Measurements from ENCODE around the gene ZIK1. TPM values are rescaled to one million over a fixed set of nuclear protein-coding genes. Genes with fewer than 3 reads are reported as not detected.
A peak's percentile ranks its signal among the peaks of the same experiment; 100 is the strongest.

ZIK1 gene
- total RNA-seq, 2 experiments from 2014 or later, result 17.9 TPM

DNA sequence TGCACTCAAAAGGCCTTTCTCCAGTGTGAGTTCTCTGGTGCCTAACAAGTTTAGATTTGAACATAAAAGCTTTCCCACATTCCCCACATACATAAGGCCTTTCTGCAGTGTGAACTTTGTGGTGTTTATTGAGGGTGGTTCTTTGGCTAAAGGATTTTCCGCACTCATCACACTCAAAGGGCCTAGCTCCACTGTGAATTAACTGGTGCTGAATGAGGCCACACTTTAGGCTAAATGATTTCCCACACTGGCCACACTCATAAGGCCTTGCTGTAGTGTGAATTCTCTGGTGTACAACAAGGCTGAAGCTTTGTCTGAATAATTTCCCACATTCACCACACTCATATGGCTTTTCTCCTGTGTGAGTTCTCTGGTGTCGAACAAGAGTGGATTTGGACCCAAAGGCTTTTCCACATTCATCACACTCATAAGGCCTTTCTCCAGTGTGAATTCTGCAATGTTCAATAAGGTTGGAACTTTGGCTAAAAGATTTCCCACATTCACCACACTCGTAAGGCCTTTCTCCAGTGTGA, 11.5 kb upstream of the ZIK1 start:
- Mint-ChIP-seq H3K4me1 (peaks cover 9% of the 10 kb centered on the region), H3K27me3 (no peaks in the 10 kb centered on the region), H3K27ac (no peak overlapping the region), H3K36me3 (peaks cover 64% of the 10 kb centered on the region), H3K4me3 (no peak overlapping the region), H3K9me3 (peaks cover 53% of the 10 kb centered on the region)
- ATAC-seq (ENCODE audit: low read depth) (no peak), DNase-seq (no peak)
- POLR2A ChIA-PET, result no interaction called here

DNA sequence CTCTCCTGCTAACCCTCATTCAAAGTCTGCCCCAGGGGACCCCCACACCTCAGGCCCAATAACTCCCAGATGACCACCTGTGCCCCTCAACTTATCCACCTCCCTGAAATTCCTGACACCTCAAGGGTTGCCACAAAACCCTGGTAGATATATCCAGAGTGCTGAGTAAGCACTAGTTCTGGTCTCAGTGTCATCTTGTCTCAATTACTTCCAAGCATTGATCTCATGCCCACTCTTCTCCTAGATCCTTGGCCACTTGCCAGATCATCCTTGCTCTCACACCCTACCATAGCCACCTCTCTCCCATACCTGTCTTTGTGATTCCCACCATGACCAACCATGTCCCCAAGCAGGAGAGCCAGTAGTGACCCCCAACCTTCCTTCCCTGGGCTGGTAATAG, 7.3 kb upstream of the ZIK1 start:
- Mint-ChIP-seq H3K27me3 (no peaks in the 10 kb centered on the region), H3K9me3 (peaks cover 44% of the 10 kb centered on the region), H3K36me3 (peaks cover 59% of the 10 kb centered on the region), H3K4me3 (peak overlapping the region; percentile 11), H3K4me1 (peaks cover 18% of the 10 kb centered on the region), H3K27ac (no peak overlapping the region)
- ATAC-seq (ENCODE audit: low read depth) (no peak), DNase-seq (no peak)
- POLR2A ChIA-PET, result no interaction called here

DNA sequence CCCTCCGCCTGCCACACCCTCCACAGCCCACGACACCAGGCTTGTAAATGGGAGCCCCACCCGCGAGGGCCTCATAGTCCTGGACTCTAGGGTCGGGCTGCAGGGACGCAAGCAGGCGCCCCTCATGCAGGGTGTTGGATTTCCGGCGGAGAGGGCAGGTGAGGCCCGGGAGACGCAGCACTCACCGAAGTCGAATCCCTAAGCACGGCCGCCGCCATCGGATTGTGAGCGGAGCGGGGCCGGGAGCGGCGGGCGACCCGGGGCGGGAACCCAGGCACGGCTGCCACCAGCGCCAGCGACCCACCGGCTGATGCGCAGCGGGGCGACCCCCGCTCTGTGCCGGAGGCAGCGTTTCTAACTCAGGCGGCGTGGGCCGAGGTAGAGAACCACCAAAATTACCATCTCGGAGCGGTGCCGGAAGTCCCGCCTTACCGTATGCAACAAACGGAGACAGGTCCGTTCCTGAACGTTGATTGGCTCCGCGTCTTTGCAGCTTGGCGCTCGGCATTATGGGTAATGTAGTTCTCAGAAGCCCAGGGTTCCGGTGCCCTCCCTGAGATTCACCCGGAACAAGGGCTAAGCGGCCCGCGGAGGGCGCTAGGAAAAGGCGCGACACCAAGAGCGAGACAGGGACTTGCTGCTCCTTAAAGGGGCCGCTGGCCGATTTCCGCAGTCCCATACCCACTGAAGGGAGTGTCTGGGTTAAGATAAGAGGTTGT, 5.3 kb upstream of the ZIK1 start, which contains the start of gene ZNF416:
TSS of gene ZNF416 (minus strand) at position 425 of the 719 bp plus-strand sequence. CDS start at position 218, 207 bp downstream.
- DNase-seq (peak; percentile 86), ATAC-seq (ENCODE audit: low read depth) (peak; percentile 82)
- POLR2A ChIA-PET, result interaction anchor here (0.6 to 1.4 kb wide), 4 partner anchors 55 to 424 kb away, joined by 3 to 5 read pairs (median 4); partner anchors contain the start of genes ZNF211, ZNF606 and ZNF773
- Mint-ChIP-seq H3K4me3 (peak within 1 kb of the TSS; percentile 84), H3K27ac (peak within 1 kb of the TSS; percentile 81), H3K9me3 (peaks cover 44% of the 10 kb centered on the region), H3K27me3 (no peaks in the 10 kb centered on the region), H3K4me1 (peaks cover 20% of the 10 kb centered on the region), H3K36me3 (peaks cover 41% of the 10 kb centered on the region)

DNA sequence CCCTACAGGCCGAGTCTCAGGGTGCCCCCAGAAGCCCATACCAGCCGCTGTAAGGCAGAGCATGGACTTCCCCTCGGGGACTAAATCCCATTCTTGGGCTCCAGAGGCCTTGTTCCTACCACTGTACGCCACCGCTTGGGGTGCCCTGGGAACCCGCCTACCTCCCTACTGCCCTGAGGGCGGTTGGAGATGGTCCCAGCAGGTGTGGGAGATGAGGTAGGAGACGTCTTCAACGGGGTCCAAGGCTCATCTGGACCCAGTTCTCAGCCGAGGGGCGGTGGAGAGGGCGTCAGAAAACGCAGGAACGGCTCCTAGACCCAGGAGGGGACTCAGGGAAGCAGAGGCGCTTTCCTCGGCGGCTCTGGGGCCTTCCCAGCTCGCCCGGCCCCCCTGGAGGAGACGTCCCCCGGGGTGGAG, 833 bp upstream of the ZIK1 start:
- Mint-ChIP-seq H3K27me3 (no peaks in the 10 kb centered on the region), H3K9me3 (peaks cover 32% of the 10 kb centered on the region), H3K4me1 (peaks cover 16% of the 10 kb centered on the region), H3K4me3 (peak overlapping the region; percentile 90), H3K27ac (peak overlapping the region; percentile 90), H3K36me3 (peaks cover 37% of the 10 kb centered on the region)
- DNase-seq, result no peak
- POLR2A ChIA-PET, result interaction anchor here (1.3 to 1.7 kb wide), 2 partner anchors 31 to 236 kb away, joined by 3 to 4 read pairs; partner anchors contain the start of gene ZNF134
- no peak for ATAC-seq (ENCODE audit: low read depth)

DNA sequence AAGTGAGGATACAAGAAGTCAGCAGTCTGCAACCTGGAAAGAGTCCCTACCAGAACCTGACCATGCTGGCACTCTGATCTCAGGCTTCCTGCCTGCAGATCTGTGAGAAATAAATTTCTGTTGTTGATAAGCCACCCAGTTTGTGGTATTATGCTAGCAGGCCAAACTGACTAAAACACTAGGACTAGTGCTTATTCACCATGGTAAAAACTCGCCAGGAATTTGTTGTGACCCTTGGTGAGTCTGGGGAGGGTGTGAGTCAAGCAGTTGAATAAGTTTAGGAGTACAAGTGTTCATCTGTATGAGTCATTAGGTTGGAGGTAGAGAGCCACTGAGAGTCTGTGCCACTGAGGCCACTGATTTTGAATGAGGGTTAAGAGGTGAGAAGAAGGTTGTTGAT, 3.6 kb downstream of the ZIK1 start:
- Mint-ChIP-seq H3K27ac (no peak overlapping the region), H3K9me3 (peaks cover 45% of the 10 kb centered on the region), H3K4me1 (peaks cover 13% of the 10 kb centered on the region), H3K27me3 (no peaks in the 10 kb centered on the region), H3K36me3 (peaks cover 77% of the 10 kb centered on the region), H3K4me3 (no peak overlapping the region)
- no peak for ATAC-seq (ENCODE audit: low read depth)
- DNase-seq, result no peak
- POLR2A ChIA-PET, result no interaction called here

DNA sequence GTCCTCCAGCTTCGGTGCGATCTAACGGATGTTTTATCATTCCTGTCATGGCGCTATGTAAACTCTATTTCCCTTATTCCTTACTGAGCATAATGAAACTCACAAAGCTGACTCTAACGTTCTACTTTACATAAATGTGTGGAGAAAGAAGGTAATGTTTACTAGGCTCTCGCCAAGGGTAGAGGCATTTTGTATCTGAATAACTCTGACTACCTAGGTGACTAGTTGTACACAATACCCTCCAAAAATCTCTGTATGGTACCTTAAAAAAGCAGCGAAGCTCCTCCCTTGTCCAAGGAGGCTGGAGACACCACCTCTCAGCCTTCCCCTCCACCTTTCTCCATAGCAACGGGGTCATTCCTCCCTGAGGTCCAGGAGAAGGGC, 15.4 kb downstream of the ZIK1 start:
- peak overlapping the region; percentile 90 for H3K4me3 Mint-ChIP-seq
- H3K27me3 Mint-ChIP-seq, result no peaks in the 10 kb centered on the region
- H3K27ac Mint-ChIP-seq, result peak overlapping the region; percentile 89
- no peak for DNase-seq
- peak; percentile 24 for ATAC-seq (ENCODE audit: low read depth)
- peaks cover 43% of the 10 kb centered on the region for H3K36me3 Mint-ChIP-seq
- peaks cover 41% of the 10 kb centered on the region for H3K9me3 Mint-ChIP-seq
- POLR2A ChIA-PET, result interaction anchor here (0.9 to 1.9 kb wide), 3 partner anchors 13 to 110 kb away, joined by 3 to 4 read pairs (median 3); partner anchors contain the start of genes ZIK1 and ZNF154
- peaks cover 18% of the 10 kb centered on the region for H3K4me1 Mint-ChIP-seq

DNA sequence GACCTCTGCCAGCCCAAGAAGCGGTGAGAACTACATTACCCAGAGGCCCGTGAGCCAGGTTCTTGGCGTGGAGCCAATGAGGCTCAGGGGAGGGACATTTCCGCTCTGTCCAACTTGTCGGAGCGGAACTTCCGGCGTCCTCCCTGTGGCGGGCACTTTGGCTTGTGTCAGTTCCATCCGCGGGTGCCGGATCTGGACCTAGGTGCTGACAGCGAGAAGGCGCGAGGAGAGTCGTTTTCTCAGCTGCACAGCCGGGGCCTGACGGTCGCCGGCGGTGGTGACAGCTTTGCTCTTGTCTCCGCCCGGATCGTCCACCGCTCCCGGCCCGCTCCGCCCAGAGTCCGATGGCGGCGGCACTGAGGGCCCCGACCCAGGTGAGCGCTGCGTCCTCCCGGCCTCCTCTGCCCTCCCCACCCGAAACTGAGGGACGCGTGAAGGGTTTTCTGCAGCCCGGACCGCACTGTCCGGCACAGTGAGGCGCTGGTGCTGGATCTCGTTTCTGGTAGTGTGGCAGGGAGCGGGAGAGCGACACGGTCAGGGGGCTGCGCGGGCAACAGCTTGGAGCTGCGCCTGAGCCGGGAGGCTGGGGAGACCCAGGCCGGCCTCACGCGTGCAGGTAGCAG, 15.9 kb downstream of the ZIK1 start, which contains the start of gene ZNF530:
TSS of gene ZNF530 (plus strand) at position 125 of the 623 bp plus-strand sequence. CDS start 4,461 bp downstream, outside the sequence.
- POLR2A ChIA-PET, result interaction anchor here (0.8 to 1.9 kb wide), 4 partner anchors 13 to 109 kb away, joined by 3 to 9 read pairs (median 4); partner anchors contain the start of genes ZIK1, ZNF134 and ZNF154
- DNase-seq (peak; percentile 87), ATAC-seq (ENCODE audit: low read depth) (peak; percentile 98)
- Mint-ChIP-seq H3K27ac (peak within 1 kb of the TSS; percentile 89), H3K4me3 (peak within 1 kb of the TSS; percentile 90), H3K4me1 (peaks cover 18% of the 10 kb centered on the region), H3K36me3 (peaks cover 48% of the 10 kb centered on the region), H3K9me3 (peaks cover 45% of the 10 kb centered on the region), H3K27me3 (no peaks in the 10 kb centered on the region)

DNA sequence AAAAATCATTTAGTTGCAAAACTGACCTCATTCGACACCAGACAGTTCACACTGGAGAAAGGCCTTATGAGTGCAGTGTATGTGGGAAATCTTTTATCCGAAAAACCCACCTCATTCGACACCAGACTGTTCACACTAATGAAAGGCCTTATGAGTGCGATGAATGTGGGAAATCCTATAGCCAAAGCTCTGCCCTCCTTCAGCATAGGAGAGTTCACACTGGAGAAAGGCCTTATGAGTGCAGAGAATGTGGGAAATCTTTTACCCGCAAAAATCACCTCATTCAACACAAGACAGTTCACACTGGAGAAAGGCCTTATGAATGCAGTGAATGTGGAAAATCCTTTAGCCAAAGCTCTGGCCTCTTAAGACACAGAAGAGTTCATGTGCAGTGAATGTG, 23.0 kb downstream of the ZIK1 start:
- no peak overlapping the region for H3K4me3 Mint-ChIP-seq
- peaks cover 77% of the 10 kb centered on the region for H3K36me3 Mint-ChIP-seq
- POLR2A ChIA-PET, result interaction anchor here (1.1 kb wide), 1 partner anchor 12 kb away, joined by 4 read pairs; no protein-coding TSS in a partner anchor
- ATAC-seq (ENCODE audit: low read depth) (no peak), DNase-seq (no peak)
- H3K27ac Mint-ChIP-seq, result no peak overlapping the region
- H3K4me1 Mint-ChIP-seq, result peaks cover 3% of the 10 kb centered on the region
- no peaks in the 10 kb centered on the region for H3K27me3 Mint-ChIP-seq
- H3K9me3 Mint-ChIP-seq, result peaks cover 38% of the 10 kb centered on the region

DNA sequence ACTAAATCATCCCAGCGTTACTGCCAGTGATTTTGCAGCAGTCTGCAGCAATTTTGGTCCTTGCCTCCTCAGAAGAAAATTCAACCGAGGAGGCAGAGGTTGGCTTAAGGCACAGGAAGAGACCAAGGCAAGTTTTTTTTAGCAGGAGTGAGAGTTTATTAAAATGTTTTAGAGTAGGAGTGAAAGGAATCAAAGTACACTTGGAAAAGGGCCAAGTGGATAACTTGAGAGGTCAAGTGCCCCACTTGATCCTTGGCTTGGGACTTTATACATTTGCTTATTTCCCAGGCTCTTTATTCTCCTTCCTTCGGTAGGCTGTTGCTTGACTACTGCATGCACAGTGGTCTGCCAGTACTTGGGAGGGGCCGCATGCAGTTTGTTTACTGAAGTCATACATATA, 27.2 kb downstream of the ZIK1 start:
- no peak for DNase-seq
- Mint-ChIP-seq H3K4me3 (no peak overlapping the region), H3K4me1 (peaks cover 16% of the 10 kb centered on the region), H3K36me3 (peaks cover 58% of the 10 kb centered on the region), H3K9me3 (peaks cover 32% of the 10 kb centered on the region), H3K27me3 (no peaks in the 10 kb centered on the region), H3K27ac (no peak overlapping the region)
- POLR2A ChIA-PET, result no interaction called here
- ATAC-seq (ENCODE audit: low read depth), result no peak

DNA sequence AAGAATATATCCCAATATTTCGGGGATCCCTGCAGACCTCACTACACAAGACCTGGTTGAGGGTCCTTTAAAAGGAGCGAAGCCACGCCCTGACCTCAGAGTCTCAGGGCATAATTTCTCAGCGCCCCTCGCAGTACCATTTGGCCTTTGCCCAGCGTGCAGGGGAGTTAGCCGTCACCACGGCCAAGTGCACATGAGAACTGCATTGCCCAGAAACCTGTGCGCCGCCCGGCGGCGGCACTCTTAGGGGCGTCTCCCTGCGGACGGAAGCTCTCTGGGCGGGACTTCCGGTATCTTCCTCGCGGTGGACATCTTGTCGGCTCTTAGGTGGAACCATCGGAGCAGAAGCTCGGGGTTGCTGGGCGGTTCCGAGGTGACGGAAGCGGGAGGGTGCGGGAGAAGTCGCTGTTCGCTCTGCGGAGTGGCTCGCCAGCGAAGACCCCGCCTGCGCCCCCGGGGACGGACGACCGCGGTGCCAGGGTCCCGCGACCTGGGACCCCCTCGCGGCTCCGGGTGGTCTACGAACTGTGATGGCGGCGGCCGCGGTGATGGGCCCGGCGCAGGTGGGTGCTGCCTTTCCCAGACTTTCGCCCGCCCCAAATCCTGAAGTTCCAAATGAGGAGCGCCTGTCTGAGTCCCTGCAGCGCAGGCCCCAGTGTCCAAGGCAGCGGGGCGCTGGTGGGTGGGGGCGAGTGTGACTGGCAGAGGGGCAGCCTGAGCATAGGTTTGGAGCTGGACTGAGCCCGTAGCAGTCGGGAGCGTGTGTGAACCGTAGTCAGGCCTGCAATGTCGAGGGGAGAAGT, 30.2 kb downstream of the ZIK1 start, which contains the start of gene ZNF134:
TSS of gene ZNF134 (plus strand) at position 302 of the 803 bp plus-strand sequence. CDS start 5,227 bp downstream, outside the sequence.
- Mint-ChIP-seq H3K9me3 (peaks cover 46% of the 10 kb centered on the region), H3K4me3 (peak within 1 kb of the TSS; percentile 85), H3K4me1 (peaks cover 23% of the 10 kb centered on the region)

DNA sequence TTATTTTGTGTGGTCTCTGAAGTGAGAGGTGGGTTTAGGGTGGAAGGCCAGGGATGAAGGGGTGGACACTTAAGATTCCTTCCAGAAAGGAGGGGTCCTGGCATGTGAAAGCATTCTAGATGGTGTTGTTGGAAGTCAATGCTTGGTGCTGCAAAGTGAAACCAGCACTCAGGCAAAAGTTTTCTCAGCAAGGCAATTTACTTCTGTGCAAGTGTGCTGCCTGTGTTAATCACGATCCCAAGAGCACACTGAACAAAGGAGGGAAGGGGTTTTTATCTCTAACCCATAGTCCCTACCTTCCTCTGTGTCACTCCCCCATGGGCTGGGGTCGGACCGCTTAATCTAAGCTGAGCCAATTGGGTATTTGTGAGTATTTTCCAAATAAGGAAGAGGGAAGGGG, 31.4 kb downstream of the ZIK1 start:
- Mint-ChIP-seq H3K9me3 (peaks cover 55% of the 10 kb centered on the region), H3K27ac (peak overlapping the region; percentile 79), H3K36me3 (peaks cover 69% of the 10 kb centered on the region), H3K4me1 (peaks cover 23% of the 10 kb centered on the region), H3K27me3 (no peaks in the 10 kb centered on the region), H3K4me3 (peak overlapping the region; percentile 85)
- ATAC-seq (ENCODE audit: low read depth), result no peak
- POLR2A ChIA-PET, result no interaction called here
- no peak for DNase-seq

More for the DNA sequence above, 30.2 kb downstream of the ZIK1 start, which contains the start of gene ZNF134:
- POLR2A ChIA-PET, result interaction anchor here (0.7 to 2.0 kb wide), 6 partner anchors 13 to 303 kb away, joined by 3 to 11 read pairs (median 6); partner anchors contain the start of genes ZIK1 and ZNF211
- no peaks in the 10 kb centered on the region for H3K27me3 Mint-ChIP-seq
- peak; percentile 98 for ATAC-seq (ENCODE audit: low read depth)
- peaks cover 61% of the 10 kb centered on the region for H3K36me3 Mint-ChIP-seq
- H3K27ac Mint-ChIP-seq, result peak within 1 kb of the TSS; percentile 79
- peak; percentile 87 for DNase-seq

DNA sequence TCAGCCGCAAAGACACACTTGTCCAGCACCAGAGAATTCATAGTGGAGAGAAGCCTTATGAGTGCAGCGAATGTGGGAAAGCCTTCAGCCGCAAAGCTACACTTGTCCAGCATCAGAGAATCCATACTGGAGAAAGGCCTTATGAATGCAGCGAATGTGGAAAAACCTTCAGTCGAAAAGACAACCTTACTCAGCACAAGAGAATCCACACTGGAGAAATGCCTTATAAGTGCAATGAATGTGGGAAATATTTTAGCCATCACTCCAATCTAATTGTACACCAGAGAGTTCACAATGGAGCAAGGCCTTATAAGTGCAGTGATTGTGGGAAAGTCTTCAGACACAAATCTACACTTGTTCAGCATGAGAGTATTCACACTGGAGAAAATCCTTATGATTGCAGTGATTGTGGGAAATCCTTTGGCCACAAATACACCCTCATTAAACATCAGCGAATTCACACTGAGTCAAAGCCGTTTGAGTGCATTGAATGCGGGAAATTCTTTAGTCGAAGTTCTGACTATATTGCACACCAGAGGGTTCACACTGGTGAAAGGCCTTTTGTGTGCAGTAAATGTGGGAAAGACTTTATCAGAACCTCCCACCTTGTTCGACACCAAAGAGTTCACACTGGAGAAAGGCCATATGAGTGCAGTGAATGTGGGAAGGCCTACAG, 36.9 kb downstream of the ZIK1 start:
- H3K9me3 Mint-ChIP-seq, result peaks cover 51% of the 10 kb centered on the region
- DNase-seq (no peak), ATAC-seq (ENCODE audit: low read depth) (no peak)
- H3K27ac Mint-ChIP-seq, result no peak overlapping the region
- peaks cover 94% of the 10 kb centered on the region for H3K36me3 Mint-ChIP-seq
- peaks cover 7% of the 10 kb centered on the region for H3K4me1 Mint-ChIP-seq
- H3K27me3 Mint-ChIP-seq, result no peaks in the 10 kb centered on the region
- H3K4me3 Mint-ChIP-seq, result no peak overlapping the region
- POLR2A ChIA-PET, result no interaction called here

Measured in activated naive CD8-positive, alpha-beta T cell treated with anti-CD3 and anti-CD28 coated beads, Interleukin-2, amount 10 ng/mL, durations not matched to agents 7 days and 5 days (primary cell).